Parietal lobe (tissue), 2 donors: Measurements from ENCODE around the gene BRME1. TPM values are rescaled to one million over a fixed set of nuclear protein-coding genes. Genes with fewer than 3 reads are reported as not detected.

ENCODE experiments used
- small RNA-seq: library from RNA; depleted of rRNA; stranded (forward); fragments of <200 nt; gene quantifications from one replicate; pipeline ENCODE3, GENCODE V24; 2014; ENCODE audit warnings: low replicate concordance
- total RNA-seq: library from RNA; depleted of rRNA; stranded (reverse); fragments of >200 nt; gene quantifications from one replicate; pipeline ENCODE4 v1.2.3, GENCODE V29; 2014

Gene BRME1
- 21.9 TPM for total RNA-seq

GRCh38 chr19:13905634-13906520, at the start of gene BRME1, which contains the start of gene CC2D1A:
Gene BRME1, minus strand, starts transcription at chr19:13906117. Its CDS starts 1,225 bp downstream, at chr19:13904892.
Gene CC2D1A, plus strand, starts transcription at chr19:13906201. Its CDS starts 241 bp downstream, at chr19:13906442.

GRCh38 chr19:13952154-13952930, 46.4 kb upstream of the BRME1 start, which contains the start of gene DCAF15:
Gene DCAF15, plus strand, starts transcription at chr19:13952509. Its CDS starts 4 bp downstream, at chr19:13952513.

DNA sequence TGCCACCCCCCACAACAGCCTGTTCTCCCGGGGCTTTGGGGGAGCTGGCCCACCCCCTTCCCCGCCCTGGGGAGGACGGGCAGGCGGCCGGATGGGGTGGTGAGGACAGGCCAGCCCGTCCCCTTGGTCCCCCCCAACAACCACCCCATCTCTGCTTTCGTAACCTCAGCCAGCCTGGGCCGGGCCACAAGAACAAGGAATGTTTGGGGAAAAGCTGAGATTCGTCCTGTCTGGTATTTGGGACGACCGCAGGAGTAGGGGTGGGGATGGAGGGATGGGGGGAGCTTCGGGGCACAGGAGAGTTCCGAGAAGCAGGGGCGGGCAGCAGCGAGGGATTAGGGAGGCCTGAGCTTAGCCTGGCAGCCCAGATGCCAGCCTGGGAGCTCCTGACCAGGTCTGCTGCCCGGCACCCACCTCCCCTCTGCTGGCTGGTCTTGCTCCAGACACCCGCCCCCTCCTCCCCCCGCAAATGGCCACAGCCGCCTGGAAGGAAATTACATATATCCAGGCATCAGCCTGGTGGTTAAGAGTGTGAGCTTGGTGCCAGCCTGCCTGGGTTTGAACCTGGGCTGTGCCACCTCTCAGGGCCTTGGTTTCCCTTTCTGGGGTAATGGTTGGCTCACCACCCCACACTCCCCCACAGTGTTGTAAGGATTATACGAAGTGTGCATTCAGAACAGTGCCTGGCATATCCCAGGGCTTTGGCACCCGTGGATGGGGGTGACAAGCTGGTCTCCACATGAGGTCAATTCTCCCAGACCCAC, 32.6 kb upstream of the BRME1 start, which contains the start of gene PODNL1:
Gene PODNL1, minus strand, starts transcription at position 117 of the 764 bp plus-strand sequence. CDS start 236 bp downstream, outside the sequence.

DNA sequence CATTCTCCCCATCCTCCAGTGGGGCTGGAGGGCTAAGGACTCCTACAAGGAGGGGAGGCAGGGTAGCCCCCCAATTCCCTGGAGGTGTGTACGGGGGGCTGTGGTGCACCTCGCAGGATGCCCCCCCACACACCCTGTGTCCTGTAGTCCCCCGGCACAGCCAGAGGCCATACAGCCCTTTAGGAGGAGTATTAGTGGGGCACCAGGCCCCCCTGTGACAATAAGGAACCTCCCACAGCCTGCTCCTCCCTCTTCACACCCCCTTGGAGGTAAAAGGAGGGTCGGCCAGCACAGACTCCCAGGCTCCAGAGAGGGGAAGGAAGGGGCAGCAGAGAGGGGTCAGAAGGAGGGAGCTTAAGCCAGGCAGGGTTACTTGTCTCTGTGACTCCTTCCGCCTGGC, 29.1 kb downstream of the BRME1 start, which contains the start of gene NANOS3:
Gene NANOS3, plus strand, starts transcription at position 301 of the 400 bp plus-strand sequence. CDS start 115 bp downstream, outside the sequence.

Small RNAs within 50 kb of the gene (small RNA-seq; reads per million reads assigned to genes)
- gene MIR181C (1,661 reads per million, percentile 99 among the genes with 10 or more reads in this experiment), gene MIR181D (265 reads per million, percentile 97 among the genes with 10 or more reads in this experiment)

Other genes starting within 250 kb of the BRME1 start
- gene MRI1, start 141.6 kb downstream of the BRME1 start, total RNA-seq, result 32.9 TPM
- 18.2 TPM for gene C19orf53, start 131.7 kb downstream of the BRME1 start, total RNA-seq
- gene ZSWIM4, start 110.7 kb downstream of the BRME1 start, total RNA-seq, result 17.5 TPM
- gene NANOS3, start 29.0 kb downstream of the BRME1 start, total RNA-seq, result 3.8 TPM
- gene CC2D1A, start 84 bp upstream of the BRME1 start, total RNA-seq, result 20.0 TPM
- not detected for gene PODNL1, start 32.3 kb upstream of the BRME1 start, total RNA-seq
- 19.1 TPM for gene DCAF15, start 46.4 kb upstream of the BRME1 start, total RNA-seq
- gene RFX1, start 100.2 kb upstream of the BRME1 start, total RNA-seq, result 4.4 TPM
- not detected for gene RLN3, start 122.0 kb upstream of the BRME1 start, total RNA-seq
- 5.6 TPM for gene IL27RA, start 125.6 kb upstream of the BRME1 start, total RNA-seq
- 4.7 TPM for gene PALM3, start 156.0 kb upstream of the BRME1 start, total RNA-seq
- 0.63 TPM for gene MISP3, start 166.7 kb upstream of the BRME1 start, total RNA-seq
- not detected for gene C19orf67, start 179.7 kb upstream of the BRME1 start, total RNA-seq
- gene SAMD1, start 184.6 kb upstream of the BRME1 start, total RNA-seq, result 36.3 TPM
- 42.9 TPM for gene PRKACA, start 211.6 kb upstream of the BRME1 start, total RNA-seq
- gene ASF1B, start 230.5 kb upstream of the BRME1 start, total RNA-seq, result 2.8 TPM